Measurements from ENCODE around the gene HDC. TPM values are rescaled to one million over a fixed set of nuclear protein-coding genes. Genes with fewer than 3 reads are reported as not detected.

The HDC gene
- polyA plus RNA-seq, 1 of the 3 experiments (the other 2 are of a cell fraction), result not detected

DNA sequence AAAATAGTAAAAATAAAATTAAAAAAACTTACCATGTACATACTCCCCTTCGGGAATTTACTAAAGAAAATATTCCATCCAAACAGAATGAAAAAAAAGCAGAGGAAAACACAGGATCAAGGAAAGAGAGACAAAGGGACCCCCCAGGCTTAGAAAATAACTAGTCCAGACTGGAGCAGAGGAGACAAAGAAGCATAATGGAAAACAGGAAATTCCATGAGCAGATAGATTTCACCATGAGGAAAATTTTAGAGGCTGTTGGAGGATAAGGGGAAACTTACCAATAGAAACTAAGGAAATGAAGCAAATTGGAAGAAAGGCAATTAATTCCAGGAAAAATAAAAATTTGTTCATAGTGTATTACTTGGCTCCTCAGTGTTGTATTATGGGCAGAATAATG is 46.8 kb downstream of the HDC start (continued):
- TF ChIP-seq, protein P1, sequence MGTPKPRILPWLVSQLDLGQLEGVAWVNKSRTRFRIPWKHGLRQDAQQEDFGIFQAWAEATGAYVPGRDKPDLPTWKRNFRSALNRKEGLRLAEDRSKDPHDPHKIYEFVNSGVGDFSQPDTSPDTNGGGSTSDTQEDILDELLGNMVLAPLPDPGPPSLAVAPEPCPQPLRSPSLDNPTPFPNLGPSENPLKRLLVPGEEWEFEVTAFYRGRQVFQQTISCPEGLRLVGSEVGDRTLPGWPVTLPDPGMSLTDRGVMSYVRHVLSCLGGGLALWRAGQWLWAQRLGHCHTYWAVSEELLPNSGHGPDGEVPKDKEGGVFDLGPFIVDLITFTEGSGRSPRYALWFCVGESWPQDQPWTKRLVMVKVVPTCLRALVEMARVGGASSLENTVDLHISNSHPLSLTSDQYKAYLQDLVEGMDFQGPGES (IDR thresholded peaks at IDR 0.05; ENCODE audit: low read depth, low read length), result no peak

DNA sequence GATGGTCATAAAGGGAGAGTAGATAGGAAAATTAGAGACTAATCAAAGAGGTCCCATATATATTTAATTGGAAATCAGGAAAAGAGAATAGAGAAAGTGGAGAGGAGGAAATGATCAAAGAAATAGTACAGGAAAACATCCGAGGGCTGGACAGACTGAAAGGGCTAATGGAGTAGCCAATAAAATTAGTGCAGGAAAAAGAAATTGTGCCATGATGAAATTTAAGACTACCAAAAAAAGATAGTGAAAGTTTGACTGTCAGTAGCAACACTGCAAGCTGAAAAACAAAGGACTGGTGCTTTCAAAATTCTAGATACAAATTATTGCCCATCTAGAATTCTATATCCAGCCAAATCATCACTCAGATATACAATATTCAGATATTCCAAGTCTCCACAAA is 47.2 kb downstream of the HDC start:
- POLR2A ChIA-PET, result no interaction called here
- TF ChIP-seq, protein P2, sequence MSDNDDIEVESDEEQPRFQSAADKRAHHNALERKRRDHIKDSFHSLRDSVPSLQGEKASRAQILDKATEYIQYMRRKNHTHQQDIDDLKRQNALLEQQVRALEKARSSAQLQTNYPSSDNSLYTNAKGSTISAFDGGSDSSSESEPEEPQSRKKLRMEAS (IDR thresholded peaks at IDR 0.05; ENCODE audit: low read depth), result no peak
- TF ChIP-seq RXRA (IDR thresholded peaks at IDR 0.05; ENCODE audit: borderline replicate concordance, low read depth), result no peak
- TF ChIP-seq, protein P1 (IDR thresholded peaks at IDR 0.05; ENCODE audit: low read depth, low read length), result no peak
- TF ChIP-seq, protein P3, sequence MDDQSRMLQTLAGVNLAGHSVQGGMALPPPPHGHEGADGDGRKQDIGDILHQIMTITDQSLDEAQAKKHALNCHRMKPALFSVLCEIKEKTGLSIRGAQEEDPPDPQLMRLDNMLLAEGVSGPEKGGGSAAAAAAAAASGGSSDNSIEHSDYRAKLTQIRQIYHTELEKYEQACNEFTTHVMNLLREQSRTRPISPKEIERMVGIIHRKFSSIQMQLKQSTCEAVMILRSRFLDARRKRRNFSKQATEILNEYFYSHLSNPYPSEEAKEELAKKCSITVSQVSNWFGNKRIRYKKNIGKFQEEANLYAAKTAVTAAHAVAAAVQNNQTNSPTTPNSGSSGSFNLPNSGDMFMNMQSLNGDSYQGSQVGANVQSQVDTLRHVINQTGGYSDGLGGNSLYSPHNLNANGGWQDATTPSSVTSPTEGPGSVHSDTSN (IDR thresholded peaks at IDR 0.05), result no peak
- no peak for TF ChIP-seq RAD21 (IDR thresholded peaks at IDR 0.05; ENCODE audit: low read length)
- no peak for TF ChIP-seq FOXM1 (IDR thresholded peaks at IDR 0.05; ENCODE audit: low read depth)
- TF ChIP-seq RFX5 (IDR thresholded peaks at IDR 0.05; ENCODE audit: low read length), result no peak
- no peak for TF ChIP-seq FOXJ3 (CRISPR knock-in tag; IDR thresholded peaks at IDR 0.05)
- no peak for TF ChIP-seq YY1 (IDR thresholded peaks at IDR 0.05; ENCODE audit: low read depth)
- TF ChIP-seq MEF2A (IDR thresholded peaks at IDR 0.05; ENCODE audit: borderline replicate concordance, low read depth), result no peak
- no peak for TF ChIP-seq SIN3A (IDR thresholded peaks at IDR 0.05; ENCODE audit: borderline replicate concordance, low read depth, low read length)
- TF ChIP-seq, protein P4, sequence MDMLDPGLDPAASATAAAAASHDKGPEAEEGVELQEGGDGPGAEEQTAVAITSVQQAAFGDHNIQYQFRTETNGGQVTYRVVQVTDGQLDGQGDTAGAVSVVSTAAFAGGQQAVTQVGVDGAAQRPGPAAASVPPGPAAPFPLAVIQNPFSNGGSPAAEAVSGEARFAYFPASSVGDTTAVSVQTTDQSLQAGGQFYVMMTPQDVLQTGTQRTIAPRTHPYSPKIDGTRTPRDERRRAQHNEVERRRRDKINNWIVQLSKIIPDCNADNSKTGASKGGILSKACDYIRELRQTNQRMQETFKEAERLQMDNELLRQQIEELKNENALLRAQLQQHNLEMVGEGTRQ (IDR thresholded peaks at IDR 0.05; ENCODE audit: borderline replicate concordance, low read depth, low read length), result no peak
- TF ChIP-seq, protein P5, sequence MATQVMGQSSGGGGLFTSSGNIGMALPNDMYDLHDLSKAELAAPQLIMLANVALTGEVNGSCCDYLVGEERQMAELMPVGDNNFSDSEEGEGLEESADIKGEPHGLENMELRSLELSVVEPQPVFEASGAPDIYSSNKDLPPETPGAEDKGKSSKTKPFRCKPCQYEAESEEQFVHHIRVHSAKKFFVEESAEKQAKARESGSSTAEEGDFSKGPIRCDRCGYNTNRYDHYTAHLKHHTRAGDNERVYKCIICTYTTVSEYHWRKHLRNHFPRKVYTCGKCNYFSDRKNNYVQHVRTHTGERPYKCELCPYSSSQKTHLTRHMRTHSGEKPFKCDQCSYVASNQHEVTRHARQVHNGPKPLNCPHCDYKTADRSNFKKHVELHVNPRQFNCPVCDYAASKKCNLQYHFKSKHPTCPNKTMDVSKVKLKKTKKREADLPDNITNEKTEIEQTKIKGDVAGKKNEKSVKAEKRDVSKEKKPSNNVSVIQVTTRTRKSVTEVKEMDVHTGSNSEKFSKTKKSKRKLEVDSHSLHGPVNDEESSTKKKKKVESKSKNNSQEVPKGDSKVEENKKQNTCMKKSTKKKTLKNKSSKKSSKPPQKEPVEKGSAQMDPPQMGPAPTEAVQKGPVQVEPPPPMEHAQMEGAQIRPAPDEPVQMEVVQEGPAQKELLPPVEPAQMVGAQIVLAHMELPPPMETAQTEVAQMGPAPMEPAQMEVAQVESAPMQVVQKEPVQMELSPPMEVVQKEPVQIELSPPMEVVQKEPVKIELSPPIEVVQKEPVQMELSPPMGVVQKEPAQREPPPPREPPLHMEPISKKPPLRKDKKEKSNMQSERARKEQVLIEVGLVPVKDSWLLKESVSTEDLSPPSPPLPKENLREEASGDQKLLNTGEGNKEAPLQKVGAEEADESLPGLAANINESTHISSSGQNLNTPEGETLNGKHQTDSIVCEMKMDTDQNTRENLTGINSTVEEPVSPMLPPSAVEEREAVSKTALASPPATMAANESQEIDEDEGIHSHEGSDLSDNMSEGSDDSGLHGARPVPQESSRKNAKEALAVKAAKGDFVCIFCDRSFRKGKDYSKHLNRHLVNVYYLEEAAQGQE (IDR thresholded peaks at IDR 0.05; ENCODE audit: low read depth, low read length), result no peak
- TF ChIP-seq MXI1 (IDR thresholded peaks at IDR 0.05; ENCODE audit: low read depth, low read length), result no peak
- TF ChIP-seq TAF1 (IDR thresholded peaks at IDR 0.05; ENCODE audit: borderline replicate concordance, low read depth, low read length), result no peak
- TF ChIP-seq, protein P6, sequence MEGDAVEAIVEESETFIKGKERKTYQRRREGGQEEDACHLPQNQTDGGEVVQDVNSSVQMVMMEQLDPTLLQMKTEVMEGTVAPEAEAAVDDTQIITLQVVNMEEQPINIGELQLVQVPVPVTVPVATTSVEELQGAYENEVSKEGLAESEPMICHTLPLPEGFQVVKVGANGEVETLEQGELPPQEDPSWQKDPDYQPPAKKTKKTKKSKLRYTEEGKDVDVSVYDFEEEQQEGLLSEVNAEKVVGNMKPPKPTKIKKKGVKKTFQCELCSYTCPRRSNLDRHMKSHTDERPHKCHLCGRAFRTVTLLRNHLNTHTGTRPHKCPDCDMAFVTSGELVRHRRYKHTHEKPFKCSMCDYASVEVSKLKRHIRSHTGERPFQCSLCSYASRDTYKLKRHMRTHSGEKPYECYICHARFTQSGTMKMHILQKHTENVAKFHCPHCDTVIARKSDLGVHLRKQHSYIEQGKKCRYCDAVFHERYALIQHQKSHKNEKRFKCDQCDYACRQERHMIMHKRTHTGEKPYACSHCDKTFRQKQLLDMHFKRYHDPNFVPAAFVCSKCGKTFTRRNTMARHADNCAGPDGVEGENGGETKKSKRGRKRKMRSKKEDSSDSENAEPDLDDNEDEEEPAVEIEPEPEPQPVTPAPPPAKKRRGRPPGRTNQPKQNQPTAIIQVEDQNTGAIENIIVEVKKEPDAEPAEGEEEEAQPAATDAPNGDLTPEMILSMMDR (IDR thresholded peaks at IDR 0.05), result no peak
- TF ChIP-seq ELF1 (IDR thresholded peaks at IDR 0.05), result no peak
- no peak for TF ChIP-seq EP300 (IDR thresholded peaks at IDR 0.05; ENCODE audit: borderline replicate concordance in 1 of 2, low read depth in 1 of 2, low read length in 1 of 2)

More for the DNA sequence above, 47.2 kb downstream of the HDC start:
- H3K4me1 ChIP-seq (ENCODE audit: control insufficient read depth in 1 of 2, insufficient read depth in 2 of 2, low read depth in 1 of 2, low read length in 1 of 2), result no peaks in the 10 kb centered on the region
- no peaks in the 10 kb centered on the region for H3F3A ChIP-seq (replicated peaks; ENCODE audit: insufficient read depth)
- H3K27ac ChIP-seq (ENCODE audit: low read depth in 2 of 2, low read length in 1 of 2), result no peak overlapping the region
- no peak overlapping the region for H3K9ac ChIP-seq
- no peak overlapping the region for H3K4me2 ChIP-seq
- no peaks in the 10 kb centered on the region for H3K36me3 ChIP-seq (replicated peaks in 1 of 2; ENCODE audit: control insufficient read depth in 1 of 2, insufficient read depth in 2 of 2, low read length in 1 of 2)
- DNase-seq, result no peak
- CTCF ChIA-PET, result no interaction called here
- no peaks in the 10 kb centered on the region for H4K20me1 ChIP-seq (ENCODE audit: insufficient read depth)
- H3K79me2 ChIP-seq (ENCODE audit: insufficient read depth), result no peaks in the 10 kb centered on the region
- H2AFZ ChIP-seq (ENCODE audit: low read depth), result no peak overlapping the region; the same call in 1 of the 2 replicates
- WGBS (ENCODE audit: low lambda C conversion rate), result 38% methylated on average over 1 of the region's 1 CpG
- no peaks in the 10 kb centered on the region for H3K27me3 ChIP-seq (ENCODE audit: insufficient read depth)
- H3K4me3 ChIP-seq (ENCODE audit: low read depth in 2 of 2, low read length in 1 of 2), result no peak overlapping the region
- H3K9me2 ChIP-seq, result no peaks in the 10 kb centered on the region
- H3K9me3 ChIP-seq, result no peaks in the 10 kb centered on the region

Data from SK-N-SH (cell line).